ENCODE measurements around the gene ETV3. TPM values are rescaled to one million over a fixed set of nuclear protein-coding genes. Genes with fewer than 3 reads are reported as not detected.
A peak's percentile ranks its signal among the peaks of the same experiment; 100 is the strongest.

Gene ETV3
- total RNA-seq, 2 experiments from 2014 or later: 11.1 to 20.4 TPM

DNA sequence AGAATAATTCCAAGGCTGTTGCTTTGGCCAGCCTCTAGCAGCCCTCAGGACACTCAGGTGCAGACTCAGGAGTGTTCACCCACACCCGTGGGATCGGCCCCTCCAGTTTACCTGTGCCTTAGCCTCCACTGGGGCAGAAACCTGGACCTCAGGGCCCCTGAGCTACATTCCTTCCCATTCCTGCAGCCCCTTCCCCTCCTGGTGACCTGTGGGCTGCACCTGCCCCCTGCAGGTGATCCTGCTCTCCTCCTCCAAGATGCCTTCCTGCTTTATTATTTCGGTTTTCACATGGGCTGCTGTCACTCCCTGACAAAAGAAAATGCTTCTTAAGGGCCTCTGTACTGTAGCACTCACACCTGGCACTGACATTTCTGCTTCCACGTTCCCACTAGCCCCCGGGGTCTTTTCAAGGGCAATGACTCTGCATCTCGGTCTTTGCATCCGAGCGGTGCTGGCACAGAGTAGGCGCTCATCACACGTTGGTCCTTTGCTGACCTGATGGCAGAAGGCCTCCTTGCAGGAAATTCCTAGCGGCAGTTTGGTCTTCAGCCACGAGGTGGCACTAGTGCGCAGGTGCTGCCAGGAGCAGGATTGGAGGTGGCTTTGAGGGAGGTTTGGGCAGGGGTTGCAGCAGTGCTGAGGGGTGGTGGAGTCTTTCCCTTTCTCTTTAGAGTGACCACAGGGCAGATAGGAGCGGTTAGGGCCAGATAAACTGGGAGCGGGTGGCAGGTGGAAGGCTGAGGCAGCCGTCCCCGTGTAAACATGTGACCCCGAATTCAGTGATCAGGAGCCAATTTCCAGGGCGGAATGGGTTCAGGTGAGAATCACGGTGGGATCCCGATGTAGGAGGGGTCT lies 25.3 kb upstream of the ETV3 start:
- H3K9me3 ChIP-seq (ENCODE audit: low read length): no peaks in the 10 kb centered on the region
- no peak overlapping the region for H3K4me3 ChIP-seq (ENCODE audit: low read depth, low read length, poor library complexity, severe bottlenecking)
- H4K20me1 ChIP-seq (ENCODE audit: insufficient read depth, low read length): no peaks in the 10 kb centered on the region
- H3K4me1 ChIP-seq (ENCODE audit: insufficient read depth, low read length, poor library complexity, severe bottlenecking): peaks cover 39% of the 10 kb centered on the region
- no peaks in the 10 kb centered on the region for H3K9me2 ChIP-seq (ENCODE audit: insufficient read depth, low read length)
- no TSS peak for BruUV-seq (replicated peaks)
- POLR2A ChIA-PET: no interaction called here
- TF ChIP-seq EZH2phosphoT487 (IDR thresholded peaks at IDR 0.05; ENCODE audit: borderline replicate concordance, low read depth, low read length): no peak
- TF ChIP-seq, protein P1, sequence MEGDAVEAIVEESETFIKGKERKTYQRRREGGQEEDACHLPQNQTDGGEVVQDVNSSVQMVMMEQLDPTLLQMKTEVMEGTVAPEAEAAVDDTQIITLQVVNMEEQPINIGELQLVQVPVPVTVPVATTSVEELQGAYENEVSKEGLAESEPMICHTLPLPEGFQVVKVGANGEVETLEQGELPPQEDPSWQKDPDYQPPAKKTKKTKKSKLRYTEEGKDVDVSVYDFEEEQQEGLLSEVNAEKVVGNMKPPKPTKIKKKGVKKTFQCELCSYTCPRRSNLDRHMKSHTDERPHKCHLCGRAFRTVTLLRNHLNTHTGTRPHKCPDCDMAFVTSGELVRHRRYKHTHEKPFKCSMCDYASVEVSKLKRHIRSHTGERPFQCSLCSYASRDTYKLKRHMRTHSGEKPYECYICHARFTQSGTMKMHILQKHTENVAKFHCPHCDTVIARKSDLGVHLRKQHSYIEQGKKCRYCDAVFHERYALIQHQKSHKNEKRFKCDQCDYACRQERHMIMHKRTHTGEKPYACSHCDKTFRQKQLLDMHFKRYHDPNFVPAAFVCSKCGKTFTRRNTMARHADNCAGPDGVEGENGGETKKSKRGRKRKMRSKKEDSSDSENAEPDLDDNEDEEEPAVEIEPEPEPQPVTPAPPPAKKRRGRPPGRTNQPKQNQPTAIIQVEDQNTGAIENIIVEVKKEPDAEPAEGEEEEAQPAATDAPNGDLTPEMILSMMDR (conservative IDR thresholded peaks at IDR 0.05; ENCODE audit: low read length): peak; percentile 85
- H3K36me3 ChIP-seq (ENCODE audit: insufficient read depth, low read length): no peaks in the 10 kb centered on the region
- CTCF ChIA-PET (ENCODE audit: unreplicated experiment): interaction anchor here (0.6 kb wide), 1 partner anchor 289 kb away, joined by 3 read pairs; no protein-coding TSS in a partner anchor
- H2AFZ ChIP-seq (ENCODE audit: low read length): no peak overlapping the region
- no peaks in the 10 kb centered on the region for H3K79me2 ChIP-seq (ENCODE audit: insufficient read depth, low read depth, low read length)
- DNase-seq (ENCODE audit: low spot score): peak; percentile 64
- H3K27ac ChIP-seq (ENCODE audit: low read depth, low read length, poor library complexity, severe bottlenecking): no peak overlapping the region
- H3K4me2 ChIP-seq (ENCODE audit: low read length): no peak overlapping the region
- intact Hi-C loops (cut with micrococcal nuclease; ENCODE audit: unreplicated experiment): no loop called here

DNA sequence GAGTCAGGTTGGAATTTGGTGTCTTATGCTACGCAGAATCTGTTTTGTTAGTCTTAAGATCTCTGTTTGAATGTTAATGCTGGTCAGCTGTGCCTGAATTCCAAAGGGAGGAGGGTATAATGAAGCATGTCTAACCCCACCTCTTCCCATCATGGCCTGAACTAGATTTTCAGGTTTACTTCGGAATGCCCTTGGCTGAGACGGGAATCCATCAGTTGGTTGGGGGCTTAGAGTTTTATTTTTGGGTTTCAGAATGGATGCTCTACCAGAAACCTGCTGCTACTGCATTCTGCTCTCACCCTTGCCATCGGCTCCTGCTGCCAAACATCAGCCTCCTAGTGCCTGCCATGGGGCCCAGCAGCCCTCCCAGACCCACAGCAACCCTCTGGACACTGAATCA lies 24.1 kb upstream of the ETV3 start:
- intact Hi-C loops (cut with micrococcal nuclease; ENCODE audit: unreplicated experiment): no loop called here
- no TSS peak for BruUV-seq (replicated peaks)
- CTCF ChIA-PET (ENCODE audit: unreplicated experiment): no interaction called here

More for the DNA sequence above, 24.1 kb upstream of the ETV3 start:
- no peaks in the 10 kb centered on the region for H3K9me2 ChIP-seq (ENCODE audit: insufficient read depth, low read length)
- H4K20me1 ChIP-seq (ENCODE audit: insufficient read depth, low read length): no peaks in the 10 kb centered on the region
- H3K27ac ChIP-seq (ENCODE audit: low read depth, low read length, poor library complexity, severe bottlenecking): no peak overlapping the region
- H3K36me3 ChIP-seq (ENCODE audit: insufficient read depth, low read length): no peaks in the 10 kb centered on the region
- POLR2A ChIA-PET: no interaction called here
- H3K4me2 ChIP-seq (ENCODE audit: low read length): no peak overlapping the region
- no peak for DNase-seq (ENCODE audit: low spot score)
- no peak for TF ChIP-seq EZH2phosphoT487 (IDR thresholded peaks at IDR 0.05; ENCODE audit: borderline replicate concordance, low read depth, low read length)
- TF ChIP-seq, protein P1 (conservative IDR thresholded peaks at IDR 0.05; ENCODE audit: low read length): no peak
- no peak overlapping the region for H2AFZ ChIP-seq (ENCODE audit: low read length)
- no peak overlapping the region for H3K4me3 ChIP-seq (ENCODE audit: low read depth, low read length, poor library complexity, severe bottlenecking)
- H3K4me1 ChIP-seq (ENCODE audit: insufficient read depth, low read length, poor library complexity, severe bottlenecking): peaks cover 30% of the 10 kb centered on the region
- no peaks in the 10 kb centered on the region for H3K79me2 ChIP-seq (ENCODE audit: insufficient read depth, low read depth, low read length)
- H3K9me3 ChIP-seq (ENCODE audit: low read length): no peaks in the 10 kb centered on the region
